Endothelial cell of umbilical vein (primary cell): Measurements from ENCODE around the gene PRDM16. TPM values are rescaled to one million over a fixed set of nuclear protein-coding genes. Genes with fewer than 3 reads are reported as not detected.

Experiments
- BruUV-seq: library from RNA; stranded (reverse); fragments of 400-500 nt; replicated peaks from 2 replicates; lab custom pipeline; 2021; lab: Mats Ljungman, UMichigan
- CTCF ChIA-PET: fragments of 300-600, 350-600 bp; sonication (Branson Sonifier 250); formaldehyde crosslinking; loops from one replicate; lab custom pipeline; 2021; ENCODE audit warnings: antibody characterized with exemption, inconsistent platforms; lab: Charles Lee
- POLR2A ChIA-PET: fragments of 300-600, 350-600 bp; sonication (Branson Sonifier 250); formaldehyde crosslinking; loops from one replicate; lab custom pipeline; 2021; ENCODE audit warnings: antibody characterized with exemption, inconsistent platforms; lab: Charles Lee
- DNase-seq: peaks from one replicate; pipeline ENCODE4 v3.0.0-alpha.2; 2011; ENCODE audit warnings: low read depth, low spot score
- FAIRE-seq: peaks from 2 replicates; lab custom pipeline; 2011; peaks lifted over from hg19 to GRCh38; lab: Jason Lieb, UNC
- H2AFZ ChIP-seq: 2 replicates; pipeline ENCODE4 v1.6.0; 2012; ENCODE audit warnings: low read depth, low read length, control low read depth, inconsistent platforms
- H3K27ac ChIP-seq: 2 replicates; pipeline ENCODE4 v1.5.1; 2011; ENCODE audit warnings: low read depth, mild to moderate bottlenecking, control low read depth, low read length, moderate library complexity; ENCODE audit not compliant: insufficient read depth
- H3K27me3 ChIP-seq, 2 experiments: 2 replicates each; pipeline versions ENCODE4 v1.6.0 to v1.6.1; 2011; ENCODE audit warnings: low read length in 2 of 2, mixed read lengths in 1 of 2; ENCODE audit not compliant: control insufficient read depth in 2 of 2, insufficient read depth in 2 of 2
- H3K36me3 ChIP-seq, 2 experiments: 2 replicates in 1 of 2; 3 replicates in 1 of 2; pipeline ENCODE4 v1.5.1; 2011; ENCODE audit warnings: low read length in 2 of 2, mild to moderate bottlenecking in 1 of 2, moderate library complexity in 1 of 2; ENCODE audit not compliant: control insufficient read depth in 2 of 2, insufficient read depth in 2 of 2; ENCODE audit errors: extremely low read depth in 1 of 2
- H3K4me1 ChIP-seq: 3 replicates; pipeline ENCODE4 v1.5.1; 2011; ENCODE audit warnings: mild to moderate bottlenecking, low read length; ENCODE audit not compliant: control insufficient read depth, insufficient read depth; ENCODE audit errors: extremely low read depth
- H3K4me2 ChIP-seq: 2 replicates; pipeline ENCODE4 v1.6.1; 2011; ENCODE audit warnings: low read length, control low read depth, mixed read lengths; ENCODE audit not compliant: insufficient read depth
- H3K4me3 ChIP-seq, 3 experiments: fragments of 200-600 bp in 1 of 3; sonication (generic), shearing (Covaris generic) in 1 of 3; replicated peaks in 1 of 3; 2 replicates each; pipeline ENCODE4 v1.5.1; 2011 to 2016; ENCODE audit warnings: control low read depth in 3 of 3, low read length in 3 of 3, mild to moderate bottlenecking in 2 of 3, inconsistent platforms in 1 of 3, low read depth in 1 of 3, moderate library complexity in 1 of 3; ENCODE audit not compliant: insufficient read depth in 1 of 3
- H3K79me2 ChIP-seq: 2 replicates; pipeline ENCODE4 v1.6.0; 2012; ENCODE audit warnings: low read length, inconsistent platforms; ENCODE audit not compliant: control insufficient read depth, insufficient read depth
- H3K9ac ChIP-seq: replicated peaks from 2 replicates; pipeline ENCODE3; 2011; ENCODE audit warnings: low read length, control low read depth; ENCODE audit not compliant: insufficient read depth; ENCODE audit errors: extremely low read depth
- H3K9me1 ChIP-seq: replicated peaks from 3 replicates; pipeline ENCODE4 v1.6.0; 2011; ENCODE audit warnings: mild to moderate bottlenecking, low read length; ENCODE audit not compliant: control insufficient read depth, insufficient read depth; ENCODE audit errors: extremely low read depth
- H3K9me3 ChIP-seq: replicated peaks from 2 replicates; pipeline ENCODE4 v1.5.1; 2012; ENCODE audit warnings: low read length, inconsistent platforms; ENCODE audit not compliant: control insufficient read depth, insufficient read depth
- H4K20me1 ChIP-seq: replicated peaks from 2 replicates; pipeline ENCODE3; 2011; ENCODE audit warnings: mild to moderate bottlenecking, low read length; ENCODE audit not compliant: control insufficient read depth, insufficient read depth; ENCODE audit errors: extremely low read depth
- EZH2 ChIP-seq: IDR thresholded peaks from 2 replicates; pipeline ENCODE4 v1.6.1; 2012; ENCODE audit warnings: borderline replicate concordance, low read depth, mild to moderate bottlenecking, moderate library complexity, low read length, inconsistent platforms; ENCODE audit not compliant: severe bottlenecking
- FOS ChIP-seq: IDR thresholded peaks from 2 replicates; pipeline ENCODE4 v1.6.1; 2011; ENCODE audit warnings: mild to moderate bottlenecking, low read length, moderate library complexity, borderline replicate concordance; ENCODE audit not compliant: insufficient read depth
- GATA2 ChIP-seq: IDR thresholded peaks from 2 replicates; pipeline ENCODE4 v1.7.0; 2011; ENCODE audit warnings: low read depth, mild to moderate bottlenecking, moderate library complexity, mixed read lengths, low read length; ENCODE audit not compliant: insufficient read length, insufficient read depth
- JUN ChIP-seq: IDR thresholded peaks from 2 replicates; pipeline ENCODE4 v1.6.1; 2011; ENCODE audit warnings: borderline replicate concordance, low read depth; ENCODE audit not compliant: insufficient read length, insufficient read depth
- MYC ChIP-seq: IDR thresholded peaks from one replicate; pipeline ENCODE4 v1.6.1; 2011; ENCODE audit warnings: mild to moderate bottlenecking, low read depth, low read length
- POLR2A ChIP-seq: IDR thresholded peaks from 2 replicates; pipeline ENCODE4 v1.6.1; 2012; ENCODE audit warnings: low read depth, mild to moderate bottlenecking, control low read depth, low read length
- POLR2AphosphoS5 ChIP-seq: IDR thresholded peaks from 2 replicates; pipeline ENCODE4 v1.6.1; 2012; ENCODE audit warnings: low read depth, mild to moderate bottlenecking, control low read depth, low read length, moderate library complexity; ENCODE audit not compliant: insufficient read depth
- dilution Hi-C: fragments of 300-500 bp; cut with MboI; formaldehyde crosslinking; loops from one replicate; pipeline ENCODE4 v1.15.0; 2019; ENCODE audit warnings: low sequenced_read_pairs; ENCODE audit not compliant: extremely low pct_ligation_motif_present
- intact Hi-C: fragments of 100-400 bp; cut with micrococcal nuclease; formaldehyde crosslinking; loops from one replicate; pipeline ENCODE4 v1.10.0; 2022
- polyA plus RNA-seq, 4 experiments: library from polyadenylated mRNA; depleted of rRNA in 3 of 4; stranded (reverse) in 3 of 4; unstranded in 1 of 4; fragments of >200 nt; gene quantifications; 2 replicates each; pipeline versions ENCODE4 v1.2.1 to v1.2.3, GENCODE V29; 2011 to 2012; ENCODE audit warnings: missing spikeins in 1 of 4
- total RNA-seq: library from RNA; stranded (reverse); gene quantifications from 2 replicates; pipeline ENCODE4 v1.2.3, GENCODE V29; 2021
- TF ChIP-seq, protein P1 (sequence below), 2 donors: IDR thresholded peaks; 1 replicate in 1 of 2; 2 replicates in 1 of 2; pipeline ENCODE4 v1.5.1; 2011; ENCODE audit warnings: low read length in 2 of 2, mild to moderate bottlenecking in 2 of 2, moderate library complexity in 2 of 2, control low read depth in 1 of 2, inconsistent platforms in 1 of 2, low read depth in 1 of 2; ENCODE audit not compliant: insufficient read depth in 1 of 2; ENCODE audit errors: extremely low read depth in 1 of 2

The PRDM16 gene
- total and polyA plus RNA-seq, 2 donors (not counting 3 experiments of a cell fraction or from before 2014, with no cell fraction given): not detected

DNA sequence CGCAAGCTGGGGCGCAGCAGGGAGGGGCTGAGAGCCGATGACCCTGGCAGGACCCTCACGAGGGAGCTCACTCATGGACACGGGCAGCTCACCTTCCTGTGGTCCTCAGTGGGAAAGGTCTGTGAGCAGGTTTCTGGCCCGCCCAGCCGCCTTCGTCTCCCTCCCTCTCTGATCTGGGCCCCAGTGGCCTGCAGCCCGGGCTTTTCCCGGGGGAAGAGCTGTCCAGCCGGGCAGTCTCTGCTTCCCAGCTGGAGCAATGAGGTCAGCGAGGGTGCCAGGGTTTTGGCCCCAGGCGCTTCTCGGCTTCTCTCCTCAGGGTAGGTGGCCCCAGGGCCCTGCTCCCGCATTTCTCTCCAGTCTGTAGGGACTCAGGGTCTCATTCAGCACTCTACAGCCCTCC lies 363.3 kb downstream of the PRDM16 start:
- DNase-seq (no peak), FAIRE-seq (no peak)
- no TSS peak for BruUV-seq
- Histone ChIP-seq H3K9me1 (no peaks in the 10 kb centered on the region), H4K20me1 (no peaks in the 10 kb centered on the region), H3K79me2 (no peaks in the 10 kb centered on the region), H3K27me3 (no peaks in the 10 kb centered on the region), H3K4me1 (no peaks in the 10 kb centered on the region), H3K9ac (no peak overlapping the region), H2AFZ (no peak overlapping the region), H3K4me3 (no peak overlapping the region), H3K27ac (no peak overlapping the region), H3K36me3 (no peaks in the 10 kb centered on the region), H3K4me2 (no peak overlapping the region), H3K9me3 (no peaks in the 10 kb centered on the region)
- intact Hi-C loops (no loop called here), dilution Hi-C loops (no loop called here)
- TF ChIP-seq POLR2A (no peak), GATA2 (no peak), FOS (no peak), POLR2AphosphoS5 (no peak), JUN (no peak), EZH2 (no peak), MYC (no peak)
- TF ChIP-seq, protein P1, sequence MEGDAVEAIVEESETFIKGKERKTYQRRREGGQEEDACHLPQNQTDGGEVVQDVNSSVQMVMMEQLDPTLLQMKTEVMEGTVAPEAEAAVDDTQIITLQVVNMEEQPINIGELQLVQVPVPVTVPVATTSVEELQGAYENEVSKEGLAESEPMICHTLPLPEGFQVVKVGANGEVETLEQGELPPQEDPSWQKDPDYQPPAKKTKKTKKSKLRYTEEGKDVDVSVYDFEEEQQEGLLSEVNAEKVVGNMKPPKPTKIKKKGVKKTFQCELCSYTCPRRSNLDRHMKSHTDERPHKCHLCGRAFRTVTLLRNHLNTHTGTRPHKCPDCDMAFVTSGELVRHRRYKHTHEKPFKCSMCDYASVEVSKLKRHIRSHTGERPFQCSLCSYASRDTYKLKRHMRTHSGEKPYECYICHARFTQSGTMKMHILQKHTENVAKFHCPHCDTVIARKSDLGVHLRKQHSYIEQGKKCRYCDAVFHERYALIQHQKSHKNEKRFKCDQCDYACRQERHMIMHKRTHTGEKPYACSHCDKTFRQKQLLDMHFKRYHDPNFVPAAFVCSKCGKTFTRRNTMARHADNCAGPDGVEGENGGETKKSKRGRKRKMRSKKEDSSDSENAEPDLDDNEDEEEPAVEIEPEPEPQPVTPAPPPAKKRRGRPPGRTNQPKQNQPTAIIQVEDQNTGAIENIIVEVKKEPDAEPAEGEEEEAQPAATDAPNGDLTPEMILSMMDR (IDR thresholded peaks at IDR 0.05; ENCODE audit: extremely low read depth in 1 of 2, insufficient read depth in 1 of 2, low read depth in 1 of 2, low read length in 2 of 2): no peak
- CTCF ChIA-PET: interaction anchor here (0.7 to 1.7 kb wide), 2 partner anchors 21 to 1018 kb away, joined by 3 to 4 read pairs; no protein-coding TSS in a partner anchor
- POLR2A ChIA-PET: no interaction called here
